ENCODE results near the gene KLHL4. TPM values are rescaled to one million over a fixed set of nuclear protein-coding genes. Genes with fewer than 3 reads are reported as not detected.
"Not testable (repeated sequence)": the region's sequence is repeated elsewhere in the genome, so short reads cannot be mapped to it uniquely, and the experiment has no call there.

The KLHL4 gene
- polyA plus RNA-seq, 1 donor (not counting 4 experiments of a cell fraction or from before 2014, with no cell fraction given): 3.7 TPM

GRCh38 chrX:87693204-87693603, 175.6 kb downstream of the KLHL4 start:
- no peak overlapping the region for H2AFZ ChIP-seq (ENCODE audit: control insufficient read depth, low read length)
- no peak for FAIRE-seq
- no peaks in the 10 kb centered on the region for H3K27me3 ChIP-seq (ENCODE audit: control insufficient read depth, extremely low read depth, insufficient read depth, low read length)
- no peaks in the 10 kb centered on the region for H3K9me1 ChIP-seq (ENCODE audit: control insufficient read depth, extremely low read depth, insufficient read depth, low read length)
- dilution Hi-C loops (cut with MboI; ENCODE audit: extremely low pct_ligation_motif_present, low sequenced_read_pairs): no loop called here
- no peak overlapping the region for H3K27ac ChIP-seq (ENCODE audit: control insufficient read depth, insufficient read depth, low read length)
- no peaks in the 10 kb centered on the region for H3K79me2 ChIP-seq (ENCODE audit: control insufficient read depth, insufficient read depth, low read length)
- H3K4me1 ChIP-seq (ENCODE audit: control insufficient read depth, extremely low read depth, insufficient read depth, low read length): no peaks in the 10 kb centered on the region
- H4K20me1 ChIP-seq (ENCODE audit: control insufficient read depth, extremely low read depth, insufficient read depth, low read length): no peaks in the 10 kb centered on the region
- no peak overlapping the region for H3K4me2 ChIP-seq (ENCODE audit: control insufficient read depth, extremely low read depth, insufficient read depth, low read depth, low read length)
- no peak overlapping the region for H3K9ac ChIP-seq (ENCODE audit: control insufficient read depth, extremely low read depth, insufficient read depth, low read length)
- DNase-seq (ENCODE audit: low read depth, low spot score): no peak
- H3K9me3 ChIP-seq (ENCODE audit: control insufficient read depth, low read depth, low read length): no peaks in the 10 kb centered on the region
- no peaks in the 10 kb centered on the region for H3K36me3 ChIP-seq (ENCODE audit: control insufficient read depth in 2 of 2, extremely low read depth in 1 of 2, insufficient read depth in 2 of 2, low read length in 2 of 2)
- TF ChIP-seq CTCF (optimal IDR thresholded peaks at IDR 0.05 in 1 of 3, IDR thresholded peaks at IDR 0.05 in 1 of 3, conservative IDR thresholded peaks at IDR 0.05 in 1 of 3; ENCODE audit: extremely low read depth in 1 of 3, insufficient read depth in 2 of 3, low read length in 3 of 3) (no peak), EZH2 (IDR thresholded peaks at IDR 0.05; ENCODE audit: low read length) (no peak)
- no peak overlapping the region for H3K4me3 ChIP-seq (ENCODE audit: control insufficient read depth in 2 of 3, extremely low read depth in 1 of 3, insufficient read depth in 2 of 3, low read depth in 1 of 3, low read length in 3 of 3)

- Histone ChIP-seq H3K36me3 (ENCODE audit: control insufficient read depth in 2 of 2, extremely low read depth in 1 of 2, insufficient read depth in 2 of 2, low read length in 2 of 2) (no peaks in the 10 kb centered on the region), H3K79me2 (ENCODE audit: control insufficient read depth, insufficient read depth, low read length) (no peaks in the 10 kb centered on the region), H3K4me2 (ENCODE audit: control insufficient read depth, extremely low read depth, insufficient read depth, low read depth, low read length) (no peak overlapping the region), H3K9me1 (ENCODE audit: control insufficient read depth, extremely low read depth, insufficient read depth, low read length) (no peaks in the 10 kb centered on the region), H3K4me3 (ENCODE audit: control insufficient read depth in 2 of 3, extremely low read depth in 1 of 3, insufficient read depth in 2 of 3, low read depth in 1 of 3, low read length in 3 of 3) (no peak overlapping the region), H3K9me3 (ENCODE audit: control insufficient read depth, low read depth, low read length) (no peaks in the 10 kb centered on the region), H3K27me3 (ENCODE audit: control insufficient read depth, extremely low read depth, insufficient read depth, low read length) (no peaks in the 10 kb centered on the region), H3K27ac (ENCODE audit: control insufficient read depth, insufficient read depth, low read length) (no peak overlapping the region), H2AFZ (ENCODE audit: control insufficient read depth, low read length) (no peak overlapping the region), H4K20me1 (ENCODE audit: control insufficient read depth, extremely low read depth, insufficient read depth, low read length) (no peaks in the 10 kb centered on the region), H3K4me1 (ENCODE audit: control insufficient read depth, extremely low read depth, insufficient read depth, low read length) (no peaks in the 10 kb centered on the region), H3K9ac (ENCODE audit: control insufficient read depth, extremely low read depth, insufficient read depth, low read length) (no peak overlapping the region)
- FAIRE-seq (no peak), DNase-seq (ENCODE audit: low read depth, low spot score) (no peak)
- dilution Hi-C loops (cut with MboI; ENCODE audit: extremely low pct_ligation_motif_present, low sequenced_read_pairs): no loop called here
- TF ChIP-seq EZH2 (IDR thresholded peaks at IDR 0.05; ENCODE audit: low read length): no peak
Observed at GRCh38 chrX:87697409-87697808, 179.8 kb downstream of the KLHL4 start.

GRCh38 chrX:87702795-87703194, 185.2 kb downstream of the KLHL4 start:
- Histone ChIP-seq H3K27ac (ENCODE audit: control insufficient read depth, insufficient read depth, low read length) (no peak overlapping the region), H3K4me2 (ENCODE audit: control insufficient read depth, extremely low read depth, insufficient read depth, low read depth, low read length) (no peak overlapping the region), H3K9me3 (ENCODE audit: control insufficient read depth, low read depth, low read length) (no peaks in the 10 kb centered on the region), H3K4me1 (ENCODE audit: control insufficient read depth, extremely low read depth, insufficient read depth, low read length) (no peaks in the 10 kb centered on the region), H3K4me3 (ENCODE audit: control insufficient read depth in 2 of 3, extremely low read depth in 1 of 3, insufficient read depth in 2 of 3, low read depth in 1 of 3, low read length in 3 of 3) (no peak overlapping the region), H3K36me3 (ENCODE audit: control insufficient read depth in 2 of 2, extremely low read depth in 1 of 2, insufficient read depth in 2 of 2, low read length in 2 of 2) (no peaks in the 10 kb centered on the region), H3K79me2 (ENCODE audit: control insufficient read depth, insufficient read depth, low read length) (no peaks in the 10 kb centered on the region), H2AFZ (ENCODE audit: control insufficient read depth, low read length) (no peak overlapping the region), H3K27me3 (ENCODE audit: control insufficient read depth, extremely low read depth, insufficient read depth, low read length) (no peaks in the 10 kb centered on the region), H3K9ac (ENCODE audit: control insufficient read depth, extremely low read depth, insufficient read depth, low read length) (no peak overlapping the region), H3K9me1 (ENCODE audit: control insufficient read depth, extremely low read depth, insufficient read depth, low read length) (no peaks in the 10 kb centered on the region), H4K20me1 (ENCODE audit: control insufficient read depth, extremely low read depth, insufficient read depth, low read length) (no peaks in the 10 kb centered on the region)
- TF ChIP-seq CTCF (optimal IDR thresholded peaks at IDR 0.05 in 1 of 3, IDR thresholded peaks at IDR 0.05 in 1 of 3, conservative IDR thresholded peaks at IDR 0.05 in 1 of 3; ENCODE audit: extremely low read depth in 1 of 3, insufficient read depth in 2 of 3, low read length in 3 of 3) (no peak), EZH2 (IDR thresholded peaks at IDR 0.05; ENCODE audit: low read length) (no peak)
- FAIRE-seq: no peak
- dilution Hi-C loops (cut with MboI; ENCODE audit: extremely low pct_ligation_motif_present, low sequenced_read_pairs): no loop called here
- no peak for DNase-seq (ENCODE audit: low read depth, low spot score)

- H3K79me2 ChIP-seq (ENCODE audit: control insufficient read depth, insufficient read depth, low read length); dilution Hi-C loops (cut with MboI; ENCODE audit: extremely low pct_ligation_motif_present, low sequenced_read_pairs): not testable (repeated sequence)
Observed at GRCh38 chrX:87703469-87703868, 185.9 kb downstream of the KLHL4 start.

More at GRCh38 chrX:87703469-87703868, 185.9 kb downstream of the KLHL4 start:
- H3K36me3 ChIP-seq (ENCODE audit: control insufficient read depth in 2 of 2, extremely low read depth in 1 of 2, insufficient read depth in 2 of 2, low read length in 2 of 2); H2AFZ ChIP-seq (ENCODE audit: control insufficient read depth, low read length); H3K9me3 ChIP-seq (ENCODE audit: control insufficient read depth, low read depth, low read length); H4K20me1 ChIP-seq (ENCODE audit: control insufficient read depth, extremely low read depth, insufficient read depth, low read length); H3K4me2 ChIP-seq (ENCODE audit: control insufficient read depth, extremely low read depth, insufficient read depth, low read depth, low read length); H3K4me1 ChIP-seq (ENCODE audit: control insufficient read depth, extremely low read depth, insufficient read depth, low read length); H3K4me3 ChIP-seq (ENCODE audit: control insufficient read depth in 2 of 3, extremely low read depth in 1 of 3, insufficient read depth in 2 of 3, low read depth in 1 of 3, low read length in 3 of 3); DNase-seq (ENCODE audit: low read depth, low spot score); H3K27me3 ChIP-seq (ENCODE audit: control insufficient read depth, extremely low read depth, insufficient read depth, low read length); H3K9me1 ChIP-seq (ENCODE audit: control insufficient read depth, extremely low read depth, insufficient read depth, low read length); H3K9ac ChIP-seq (ENCODE audit: control insufficient read depth, extremely low read depth, insufficient read depth, low read length); FAIRE-seq; H3K27ac ChIP-seq (ENCODE audit: control insufficient read depth, insufficient read depth, low read length): not testable (repeated sequence)

All from keratinocyte (primary cell).